HG02840 (cell line): ENCODE data around the gene DHRS7C.

ENCODE experiments used
- ATAC-seq: cut with Tn5 transposase; IDR thresholded peaks from one replicate; pipeline ENCODE4 v1.9.1; 2021; ENCODE audit warnings: mild to moderate bottlenecking, moderate library complexity, moderate number of reproducible peaks; ENCODE audit not compliant: unreplicated experiment, low FRiP score

DHRS7C gene

GRCh38 chr17:9767432-9767991, 23.9 kb downstream of the DHRS7C start:
- ATAC-seq, result no peak

- no peak for ATAC-seq
Observed at GRCh38 chr17:9766970-9767369, 24.4 kb downstream of the DHRS7C start.

GRCh38 chr17:9765322-9765721, 26.1 kb downstream of the DHRS7C start:
- ATAC-seq, result no peak

- ATAC-seq, result no peak
Observed at GRCh38 chr17:9763643-9764042, 27.7 kb downstream of the DHRS7C start.

- ATAC-seq, result no peak
Observed at GRCh38 chr17:9760266-9760665, 31.1 kb downstream of the DHRS7C start.

- no peak for ATAC-seq
Observed at GRCh38 chr17:9755083-9755482, 36.3 kb downstream of the DHRS7C start.

GRCh38 chr17:9750524-9750923, 40.9 kb downstream of the DHRS7C start:
- no peak for ATAC-seq

GRCh38 chr17:9729735-9730420, 61.5 kb downstream of the DHRS7C start:
- no peak for ATAC-seq

GRCh38 chr17:9729034-9729650, 62.2 kb downstream of the DHRS7C start:
- ATAC-seq, result no peak

- no peak for ATAC-seq
Observed at GRCh38 chr17:9728564-9728963, 62.8 kb downstream of the DHRS7C start.

- ATAC-seq, result no peak
Observed at GRCh38 chr17:9728005-9728404, 63.4 kb downstream of the DHRS7C start.

- ATAC-seq, result no peak
Observed at GRCh38 chr17:9726291-9726690, 65.1 kb downstream of the DHRS7C start.

GRCh38 chr17:9725575-9725974, 65.8 kb downstream of the DHRS7C start:
- ATAC-seq, result no peak
